ENCODE measurements around the gene RTP5. TPM values are rescaled to one million over a fixed set of nuclear protein-coding genes. Genes with fewer than 3 reads are reported as not detected.
"Not testable (repeated sequence)": the region's sequence is repeated elsewhere in the genome, so short reads cannot be mapped to it uniquely, and the experiment has no call there.

RTP5 gene
- total RNA-seq, 1 donor from 2014 or later, result 2.4 TPM

DNA sequence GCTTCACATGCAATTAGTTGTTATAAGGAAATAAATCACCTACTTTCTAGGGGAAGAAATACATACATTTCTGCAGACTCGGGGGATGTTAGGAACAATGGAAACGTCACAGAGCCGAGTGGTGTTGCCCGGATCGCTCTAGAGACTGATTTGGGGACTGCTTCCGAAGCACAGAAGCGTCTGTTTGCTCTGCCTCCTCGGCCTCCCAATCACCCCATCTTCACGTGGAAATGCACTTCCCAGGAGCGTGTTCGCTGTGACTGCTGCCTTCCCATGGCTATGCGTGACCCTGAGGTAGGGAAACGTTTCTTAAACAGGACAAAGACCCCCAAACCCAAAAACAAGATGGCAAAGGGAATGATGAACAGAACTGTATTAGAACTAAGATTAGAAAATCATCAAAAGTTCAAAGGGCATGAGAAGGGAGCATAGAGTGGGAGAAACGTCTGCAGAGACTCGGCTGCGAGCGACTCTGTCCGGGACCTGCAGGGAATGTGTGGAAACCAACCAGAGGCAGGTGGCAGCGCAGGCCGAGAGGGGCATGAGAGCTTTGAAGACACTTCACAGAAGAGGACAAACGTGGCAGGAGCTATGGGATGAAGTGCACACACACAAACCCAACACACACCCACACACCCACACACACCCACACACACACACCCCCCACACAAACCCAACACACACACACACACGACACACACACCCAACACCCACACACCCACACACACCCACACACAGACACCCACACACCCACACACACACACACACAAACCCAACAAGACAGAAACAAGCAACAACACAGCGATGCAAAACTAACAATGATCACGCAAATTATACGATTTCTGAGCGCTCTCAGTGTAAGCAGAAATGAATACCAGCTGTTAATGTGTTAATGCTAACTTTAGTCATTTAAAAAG is 41.3 kb downstream of the RTP5 start:
- DNase-seq (ENCODE audit: low spot score in 2 of 2), result no peak
- no peak for FAIRE-seq

- no peak for FAIRE-seq
- DNase-seq (ENCODE audit: low spot score in 2 of 2), result no peak
Observed at GRCh38 chr2:241911551-241911950, 42.0 kb downstream of the RTP5 start.

GRCh38 chr2:241912021-241912555 is 42.6 kb downstream of the RTP5 start:
- DNase-seq (ENCODE audit: low spot score in 2 of 2) (no peak), FAIRE-seq (no peak)

- DNase-seq (ENCODE audit: low spot score in 2 of 2), result no peak
- no peak for FAIRE-seq
Observed at GRCh38 chr2:241913703-241914102, 44.2 kb downstream of the RTP5 start.

DNA sequence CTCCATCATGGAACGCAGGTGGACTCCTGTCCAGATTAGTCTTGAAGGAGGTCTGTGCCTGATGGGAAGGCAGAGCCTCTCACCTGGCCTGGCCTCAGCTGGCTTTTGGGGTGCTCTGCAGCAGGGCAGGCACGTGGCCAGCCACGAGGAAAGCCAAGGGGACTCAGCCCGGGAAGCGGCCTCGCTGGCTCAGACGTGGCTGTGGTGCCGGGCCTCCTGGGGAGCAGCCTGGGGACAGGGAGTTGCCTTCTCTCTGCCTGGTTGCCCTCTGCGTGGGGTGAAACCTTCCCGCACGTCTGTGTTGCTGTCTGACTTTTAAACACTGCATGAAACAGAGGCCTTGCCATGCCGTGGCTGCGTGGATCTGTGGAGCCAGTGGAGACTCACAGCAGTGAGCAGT is 45.0 kb downstream of the RTP5 start:
- DNase-seq (ENCODE audit: low spot score in 2 of 2) (no peak), FAIRE-seq (no peak)

GRCh38 chr2:241921631-241922030 is 52.1 kb downstream of the RTP5 start:
- not testable (repeated sequence) for DNase-seq (ENCODE audit: low spot score in 2 of 2); FAIRE-seq

DNA sequence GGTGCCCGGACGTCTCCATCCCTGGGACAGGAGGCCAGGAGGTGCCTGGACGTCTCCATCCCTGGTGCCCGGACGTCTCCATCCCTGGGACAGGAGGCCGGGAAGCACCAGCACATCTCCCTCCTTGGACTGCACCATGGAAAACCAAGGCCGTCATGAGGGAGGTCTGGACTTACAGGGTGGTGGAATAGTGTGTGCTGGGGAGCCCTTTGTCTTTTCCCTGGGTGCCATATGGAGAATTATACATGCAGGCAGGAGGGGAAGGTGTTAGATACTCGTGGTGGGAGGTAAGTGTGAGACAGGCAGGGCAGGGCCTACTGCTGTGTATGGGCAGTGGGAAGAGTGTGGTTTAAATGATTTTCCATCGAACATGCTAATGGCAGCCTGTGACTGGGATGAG is 52.9 kb downstream of the RTP5 start:
- DNase-seq (ENCODE audit: low spot score in 2 of 2), result no peak
- no peak for FAIRE-seq

DNA sequence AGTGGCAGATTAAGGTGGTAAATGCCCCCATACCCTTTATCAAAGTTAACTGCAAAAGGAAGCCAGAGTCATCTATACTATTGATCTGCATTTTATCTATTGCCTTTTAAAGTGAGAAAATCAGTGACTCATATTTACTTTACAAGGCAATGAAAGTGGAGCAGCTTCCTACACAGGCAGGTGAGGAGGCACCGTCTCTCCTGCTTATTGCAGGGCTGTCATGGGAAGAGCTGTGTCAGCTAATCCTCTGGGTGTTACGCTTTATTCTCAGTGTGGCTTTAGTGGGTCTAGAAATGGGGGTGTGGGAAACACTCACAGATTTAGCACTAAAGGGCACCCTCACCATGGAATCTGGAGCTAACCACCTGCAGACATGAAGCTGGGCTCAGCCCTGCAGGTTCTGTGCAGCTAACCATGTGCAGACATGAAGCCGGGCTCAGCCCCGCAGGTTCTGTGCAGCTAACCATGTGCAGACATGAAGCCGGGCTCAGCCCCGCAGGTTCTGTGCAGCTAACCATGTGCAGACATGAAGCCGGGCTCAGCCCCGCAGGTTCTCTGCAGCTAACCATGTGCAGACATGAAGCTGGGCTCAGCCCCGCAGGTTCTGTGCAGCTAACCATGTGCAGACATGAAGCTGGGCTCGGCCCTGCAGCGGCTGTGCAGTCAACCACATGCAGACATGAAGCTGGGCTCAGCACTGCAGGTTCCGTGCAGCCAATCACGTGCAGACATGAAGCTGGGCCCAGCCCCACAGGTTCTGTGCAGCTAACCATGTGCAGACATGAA is 53.5 kb downstream of the RTP5 start:
- FAIRE-seq; DNase-seq (ENCODE audit: low spot score in 2 of 2): not testable (repeated sequence)

Other genes with a start within 250 kb of the RTP5 start
- 23.6 TPM for gene THAP4, start 232.6 kb upstream of the RTP5 start, total RNA-seq
- gene ATG4B, start 232.0 kb upstream of the RTP5 start, total RNA-seq, result 39.1 TPM
- 8.6 TPM for gene DTYMK, start 182.9 kb upstream of the RTP5 start, total RNA-seq
- gene ING5, start 167.7 kb upstream of the RTP5 start, total RNA-seq, result 24.1 TPM
- gene D2HGDH, start 135.1 kb upstream of the RTP5 start, total RNA-seq, result 9.4 TPM
- gene GAL3ST2, start 92.9 kb upstream of the RTP5 start, total RNA-seq, result 0.41 TPM
- 1.6 TPM for gene NEU4, start 60.5 kb upstream of the RTP5 start, total RNA-seq
- 0.41 TPM for gene PDCD1, start 10.8 kb upstream of the RTP5 start, total RNA-seq

Data from frontal cortex (tissue), 4 donors.